ENCODE results near the gene KCNN3.

KCNN3 gene

DNA sequence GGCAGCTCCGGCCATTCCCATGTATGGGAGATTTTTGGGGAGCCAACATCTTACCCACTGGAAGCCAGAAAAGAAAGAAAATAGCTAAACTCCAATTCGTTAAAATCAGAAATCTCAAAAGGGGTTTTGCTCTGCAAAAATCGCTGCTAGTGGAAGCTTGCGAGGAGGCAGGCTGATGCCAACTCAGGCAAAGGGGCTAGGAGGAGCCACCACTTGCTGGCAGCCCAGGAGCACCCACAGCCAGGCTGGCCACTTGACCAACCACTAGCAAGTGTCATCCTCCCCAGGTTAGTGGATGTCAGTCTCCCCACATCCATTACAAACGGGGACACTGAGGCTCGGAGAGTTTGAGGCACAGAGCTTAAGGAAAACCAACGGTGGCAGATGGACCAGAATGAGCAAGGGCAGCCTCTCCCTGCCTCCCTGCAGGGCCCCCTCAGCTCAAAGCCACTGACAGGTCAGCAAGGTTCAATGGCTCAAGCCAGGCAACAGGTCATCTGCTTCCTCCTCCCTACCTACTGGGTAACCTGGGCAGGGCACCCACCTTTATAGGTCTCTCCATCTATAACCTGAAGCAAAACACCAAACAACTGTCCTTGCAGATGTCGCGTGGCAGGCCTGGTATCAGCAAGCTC lies 10.8 kb downstream of the KCNN3 start:
- ATAC-seq, result no peak
- no peak for TF ChIP-seq ZNF8 (CRISPR knock-in tag; IDR thresholded peaks at IDR 0.05)
- no peak for TF ChIP-seq OSR1 (CRISPR knock-in tag; IDR thresholded peaks at IDR 0.05)
- TF ChIP-seq, protein P1, sequence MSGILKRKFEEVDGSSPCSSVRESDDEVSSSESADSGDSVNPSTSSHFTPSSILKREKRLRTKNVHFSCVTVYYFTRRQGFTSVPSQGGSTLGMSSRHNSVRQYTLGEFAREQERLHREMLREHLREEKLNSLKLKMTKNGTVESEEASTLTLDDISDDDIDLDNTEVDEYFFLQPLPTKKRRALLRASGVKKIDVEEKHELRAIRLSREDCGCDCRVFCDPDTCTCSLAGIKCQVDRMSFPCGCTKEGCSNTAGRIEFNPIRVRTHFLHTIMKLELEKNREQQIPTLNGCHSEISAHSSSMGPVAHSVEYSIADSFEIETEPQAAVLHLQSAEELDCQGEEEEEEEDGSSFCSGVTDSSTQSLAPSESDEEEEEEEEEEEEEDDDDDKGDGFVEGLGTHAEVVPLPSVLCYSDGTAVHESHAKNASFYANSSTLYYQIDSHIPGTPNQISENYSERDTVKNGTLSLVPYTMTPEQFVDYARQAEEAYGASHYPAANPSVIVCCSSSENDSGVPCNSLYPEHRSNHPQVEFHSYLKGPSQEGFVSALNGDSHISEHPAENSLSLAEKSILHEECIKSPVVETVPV (CRISPR knock-in tag; IDR thresholded peaks at IDR 0.05), result no peak
- no peak for TF ChIP-seq ZFP30 (CRISPR knock-in tag; IDR thresholded peaks at IDR 0.05)
- TF ChIP-seq ZC3H10 (CRISPR knock-in tag; IDR thresholded peaks at IDR 0.05), result no peak
- TF ChIP-seq, protein P2, sequence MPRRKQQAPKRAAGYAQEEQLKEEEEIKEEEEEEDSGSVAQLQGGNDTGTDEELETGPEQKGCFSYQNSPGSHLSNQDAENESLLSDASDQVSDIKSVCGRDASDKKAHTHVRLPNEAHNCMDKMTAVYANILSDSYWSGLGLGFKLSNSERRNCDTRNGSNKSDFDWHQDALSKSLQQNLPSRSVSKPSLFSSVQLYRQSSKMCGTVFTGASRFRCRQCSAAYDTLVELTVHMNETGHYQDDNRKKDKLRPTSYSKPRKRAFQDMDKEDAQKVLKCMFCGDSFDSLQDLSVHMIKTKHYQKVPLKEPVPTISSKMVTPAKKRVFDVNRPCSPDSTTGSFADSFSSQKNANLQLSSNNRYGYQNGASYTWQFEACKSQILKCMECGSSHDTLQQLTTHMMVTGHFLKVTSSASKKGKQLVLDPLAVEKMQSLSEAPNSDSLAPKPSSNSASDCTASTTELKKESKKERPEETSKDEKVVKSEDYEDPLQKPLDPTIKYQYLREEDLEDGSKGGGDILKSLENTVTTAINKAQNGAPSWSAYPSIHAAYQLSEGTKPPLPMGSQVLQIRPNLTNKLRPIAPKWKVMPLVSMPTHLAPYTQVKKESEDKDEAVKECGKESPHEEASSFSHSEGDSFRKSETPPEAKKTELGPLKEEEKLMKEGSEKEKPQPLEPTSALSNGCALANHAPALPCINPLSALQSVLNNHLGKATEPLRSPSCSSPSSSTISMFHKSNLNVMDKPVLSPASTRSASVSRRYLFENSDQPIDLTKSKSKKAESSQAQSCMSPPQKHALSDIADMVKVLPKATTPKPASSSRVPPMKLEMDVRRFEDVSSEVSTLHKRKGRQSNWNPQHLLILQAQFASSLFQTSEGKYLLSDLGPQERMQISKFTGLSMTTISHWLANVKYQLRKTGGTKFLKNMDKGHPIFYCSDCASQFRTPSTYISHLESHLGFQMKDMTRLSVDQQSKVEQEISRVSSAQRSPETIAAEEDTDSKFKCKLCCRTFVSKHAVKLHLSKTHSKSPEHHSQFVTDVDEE (CRISPR knock-in tag; IDR thresholded peaks at IDR 0.05), result no peak

DNA sequence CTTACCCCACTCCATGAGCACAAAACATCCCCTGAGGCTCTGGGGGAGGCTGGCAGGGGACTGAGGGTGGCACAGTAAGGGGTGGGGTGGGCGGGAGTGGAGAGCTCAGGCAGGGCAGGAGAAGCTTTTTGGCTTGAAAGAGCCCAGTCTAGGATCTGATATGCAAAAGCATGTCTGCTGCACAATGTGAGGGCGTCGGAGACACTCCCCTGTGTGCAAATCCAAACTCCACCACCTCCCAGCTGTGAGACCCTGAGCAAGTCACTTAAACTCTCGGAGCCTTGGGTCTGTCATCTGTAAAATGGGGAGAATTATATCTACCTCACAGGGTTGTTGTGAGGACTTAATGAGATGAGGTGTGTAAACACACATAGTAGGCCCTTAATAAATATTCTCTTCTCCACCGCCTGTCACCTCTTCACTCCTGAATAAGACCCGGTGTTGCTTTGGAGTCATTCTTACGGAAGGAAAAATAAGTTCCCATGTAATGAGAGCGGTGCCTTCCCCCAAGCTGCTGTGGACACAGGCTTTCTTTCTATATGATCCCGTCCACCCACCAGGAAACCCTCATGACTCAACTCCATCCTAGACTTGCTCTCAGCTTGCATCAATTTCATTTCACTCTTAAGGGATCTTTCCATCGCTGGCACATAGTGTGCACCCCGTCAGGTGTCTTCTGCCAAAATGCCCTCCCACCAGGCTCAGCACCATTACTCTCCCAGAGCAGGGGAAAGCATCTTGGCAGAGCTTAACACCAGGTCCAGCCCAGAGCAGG lies 12.5 kb downstream of the KCNN3 start:
- TF ChIP-seq TOX (CRISPR knock-in tag; IDR thresholded peaks at IDR 0.05; ENCODE audit: borderline replicate concordance) (no peak), RARB (CRISPR knock-in tag; IDR thresholded peaks at IDR 0.05) (no peak), ZC3H10 (CRISPR knock-in tag; IDR thresholded peaks at IDR 0.05) (no peak)
- TF ChIP-seq, protein P3, sequence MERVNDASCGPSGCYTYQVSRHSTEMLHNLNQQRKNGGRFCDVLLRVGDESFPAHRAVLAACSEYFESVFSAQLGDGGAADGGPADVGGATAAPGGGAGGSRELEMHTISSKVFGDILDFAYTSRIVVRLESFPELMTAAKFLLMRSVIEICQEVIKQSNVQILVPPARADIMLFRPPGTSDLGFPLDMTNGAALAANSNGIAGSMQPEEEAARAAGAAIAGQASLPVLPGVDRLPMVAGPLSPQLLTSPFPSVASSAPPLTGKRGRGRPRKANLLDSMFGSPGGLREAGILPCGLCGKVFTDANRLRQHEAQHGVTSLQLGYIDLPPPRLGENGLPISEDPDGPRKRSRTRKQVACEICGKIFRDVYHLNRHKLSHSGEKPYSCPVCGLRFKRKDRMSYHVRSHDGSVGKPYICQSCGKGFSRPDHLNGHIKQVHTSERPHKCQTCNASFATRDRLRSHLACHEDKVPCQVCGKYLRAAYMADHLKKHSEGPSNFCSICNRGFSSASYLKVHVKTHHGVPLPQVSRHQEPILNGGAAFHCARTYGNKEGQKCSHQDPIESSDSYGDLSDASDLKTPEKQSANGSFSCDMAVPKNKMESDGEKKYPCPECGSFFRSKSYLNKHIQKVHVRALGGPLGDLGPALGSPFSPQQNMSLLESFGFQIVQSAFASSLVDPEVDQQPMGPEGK (CRISPR knock-in tag; IDR thresholded peaks at IDR 0.05; ENCODE audit: borderline replicate concordance), result no peak
- ATAC-seq, result no peak

DNA sequence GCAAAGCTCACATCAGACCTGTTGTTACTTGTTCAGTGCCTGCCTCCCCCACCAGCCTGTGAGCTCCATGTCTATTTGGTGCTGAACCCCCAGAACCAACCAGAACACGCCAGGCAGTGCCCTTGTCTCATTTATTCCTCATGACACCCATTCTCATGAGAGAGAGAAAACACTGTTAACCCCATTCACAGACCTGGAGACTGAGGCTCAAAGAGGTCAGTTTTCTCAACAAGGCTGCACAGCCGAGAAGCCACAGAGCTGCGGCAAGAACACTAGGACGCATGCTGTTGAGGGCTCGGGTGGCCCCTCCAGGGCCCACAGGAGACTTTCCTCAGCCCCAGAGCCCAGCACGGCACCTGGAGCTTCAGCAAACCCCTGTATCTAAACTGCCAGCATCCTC lies 13.1 kb downstream of the KCNN3 start:
- TF ChIP-seq, protein P4, sequence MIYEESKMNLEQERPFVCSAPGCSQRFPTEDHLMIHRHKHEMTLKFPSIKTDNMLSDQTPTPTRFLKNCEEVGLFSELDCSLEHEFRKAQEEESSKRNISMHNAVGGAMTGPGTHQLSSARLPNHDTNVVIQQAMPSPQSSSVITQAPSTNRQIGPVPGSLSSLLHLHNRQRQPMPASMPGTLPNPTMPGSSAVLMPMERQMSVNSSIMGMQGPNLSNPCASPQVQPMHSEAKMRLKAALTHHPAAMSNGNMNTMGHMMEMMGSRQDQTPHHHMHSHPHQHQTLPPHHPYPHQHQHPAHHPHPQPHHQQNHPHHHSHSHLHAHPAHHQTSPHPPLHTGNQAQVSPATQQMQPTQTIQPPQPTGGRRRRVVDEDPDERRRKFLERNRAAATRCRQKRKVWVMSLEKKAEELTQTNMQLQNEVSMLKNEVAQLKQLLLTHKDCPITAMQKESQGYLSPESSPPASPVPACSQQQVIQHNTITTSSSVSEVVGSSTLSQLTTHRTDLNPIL (CRISPR knock-in tag; IDR thresholded peaks at IDR 0.05; ENCODE audit: low read depth), result no peak
- TF ChIP-seq BACH2 (CRISPR knock-in tag; IDR thresholded peaks at IDR 0.05; ENCODE audit: borderline replicate concordance) (no peak), ESRRG (CRISPR knock-in tag; IDR thresholded peaks at IDR 0.05) (no peak), ZNF565 (CRISPR knock-in tag; conservative IDR thresholded peaks at IDR 0.05; ENCODE audit: low read depth) (no peak), ZC3H10 (CRISPR knock-in tag; IDR thresholded peaks at IDR 0.05) (no peak), ZNF70 (CRISPR knock-in tag; IDR thresholded peaks at IDR 0.05) (no peak), SNAI2 (CRISPR knock-in tag; IDR thresholded peaks at IDR 0.05) (no peak), ZFP3 (CRISPR knock-in tag; IDR thresholded peaks at IDR 0.05) (no peak), CSDC2 (CRISPR knock-in tag; IDR thresholded peaks at IDR 0.05) (no peak), TOX (CRISPR knock-in tag; IDR thresholded peaks at IDR 0.05; ENCODE audit: borderline replicate concordance) (no peak), OSR1 (CRISPR knock-in tag; IDR thresholded peaks at IDR 0.05) (no peak), PPARA (CRISPR knock-in tag; IDR thresholded peaks at IDR 0.05; ENCODE audit: borderline replicate concordance) (no peak), GLIS3 (CRISPR knock-in tag; IDR thresholded peaks at IDR 0.05) (no peak), RARB (CRISPR knock-in tag; IDR thresholded peaks at IDR 0.05) (no peak), ISL1 (CRISPR knock-in tag; IDR thresholded peaks at IDR 0.05) (no peak), TCF4 (CRISPR knock-in tag; IDR thresholded peaks at IDR 0.05; ENCODE audit: borderline replicate concordance) (no peak), ZFP30 (CRISPR knock-in tag; IDR thresholded peaks at IDR 0.05) (no peak)
- TF ChIP-seq, protein P3 (CRISPR knock-in tag; IDR thresholded peaks at IDR 0.05; ENCODE audit: borderline replicate concordance), result no peak
- TF ChIP-seq, protein P2 (CRISPR knock-in tag; IDR thresholded peaks at IDR 0.05), result no peak
- no peak for ATAC-seq

Measured in SK-N-SH treated with all-trans-retinoic acid at 6 μM for 48 hours (cell line).